Breast epithelium (tissue), 4 donors: ENCODE measurements around the gene TMIGD3. TPM values are rescaled to one million over a fixed set of nuclear protein-coding genes. Genes with fewer than 3 reads are reported as not detected.

ENCODE experiments used
- DNase-seq, 2 donors: peaks; one replicate each; pipeline ENCODE4 v3.0.0-alpha.2; 2019; ENCODE audit warnings: low spot score in 2 of 2
- H3K27ac ChIP-seq, 2 donors: fragments of 200-600 bp; sonication (generic) in 1 of 2; one replicate each; pipeline ENCODE4 v1.5.1; 2016 to 2019; ENCODE audit warnings: mild to moderate bottlenecking in 1 of 2
- H3K27me3 ChIP-seq, 2 donors: fragments of 200-600 bp; sonication (generic) in 1 of 2; one replicate each; pipeline versions ENCODE4 v1.5.1 to v1.6.0; 2017 to 2019; ENCODE audit warnings: control low read depth in 1 of 2, mild to moderate bottlenecking in 1 of 2
- H3K36me3 ChIP-seq: fragments of 200-600 bp; one replicate; pipeline ENCODE4 v1.5.1; 2019
- H3K4me1 ChIP-seq, 2 donors: fragments of 200-600 bp; sonication (generic); one replicate each; pipeline ENCODE4 v1.5.1; 2016 to 2019; ENCODE audit warnings: control low read depth in 1 of 2
- H3K4me3 ChIP-seq, 3 donors: fragments of 200-600 bp; sonication (generic); 1 replicate in 2 of 3; 2 replicates in 1 of 3; pipeline ENCODE4 v1.5.1; 2016 to 2019; ENCODE audit warnings: mild to moderate bottlenecking in 3 of 3, moderate library complexity in 2 of 3
- H3K9me3 ChIP-seq, 2 donors: fragments of 200-600 bp; sonication (generic) in 1 of 2; one replicate each; pipeline ENCODE4 v1.5.1; 2016 to 2019; ENCODE audit warnings: control low read depth in 1 of 2
- POLR2A ChIP-seq: fragments of 450-650 bp; IDR thresholded peaks from one replicate; pipeline ENCODE4 v1.6.1; 2016; ENCODE audit warnings: antibody characterized with exemption, mild to moderate bottlenecking, moderate library complexity
- POLR2AphosphoS5 ChIP-seq, 3 donors: sonication (generic); formaldehyde crosslinking; IDR thresholded peaks; one replicate each; pipeline ENCODE4 v1.6.1; 2017; ENCODE audit warnings: antibody characterized with exemption in 3 of 3
- intact Hi-C: fragments of 100-400 bp; cut with DNase I; formaldehyde crosslinking; loops from one replicate; pipeline ENCODE4 v1.15.1; 2023; ENCODE audit warnings: low total_unique reads
- total RNA-seq, 3 donors: library from RNA; depleted of rRNA; stranded (reverse); fragments of >200 nt; gene quantifications; one replicate each; pipeline ENCODE4 v1.1.0, GENCODE V29; 2016
- TF ChIP-seq, protein P1 (sequence below), 3 donors: fragments of 450-650 bp; IDR thresholded peaks; one replicate each; pipeline ENCODE4 v1.5.1; 2016 to 2017; ENCODE audit warnings: antibody characterized with exemption in 3 of 3, mild to moderate bottlenecking in 3 of 3, moderate library complexity in 3 of 3

The TMIGD3 gene
- total RNA-seq, 3 donors from 2014 or later = 5.9 to 14.6 (median 10.0) TPM

DNA sequence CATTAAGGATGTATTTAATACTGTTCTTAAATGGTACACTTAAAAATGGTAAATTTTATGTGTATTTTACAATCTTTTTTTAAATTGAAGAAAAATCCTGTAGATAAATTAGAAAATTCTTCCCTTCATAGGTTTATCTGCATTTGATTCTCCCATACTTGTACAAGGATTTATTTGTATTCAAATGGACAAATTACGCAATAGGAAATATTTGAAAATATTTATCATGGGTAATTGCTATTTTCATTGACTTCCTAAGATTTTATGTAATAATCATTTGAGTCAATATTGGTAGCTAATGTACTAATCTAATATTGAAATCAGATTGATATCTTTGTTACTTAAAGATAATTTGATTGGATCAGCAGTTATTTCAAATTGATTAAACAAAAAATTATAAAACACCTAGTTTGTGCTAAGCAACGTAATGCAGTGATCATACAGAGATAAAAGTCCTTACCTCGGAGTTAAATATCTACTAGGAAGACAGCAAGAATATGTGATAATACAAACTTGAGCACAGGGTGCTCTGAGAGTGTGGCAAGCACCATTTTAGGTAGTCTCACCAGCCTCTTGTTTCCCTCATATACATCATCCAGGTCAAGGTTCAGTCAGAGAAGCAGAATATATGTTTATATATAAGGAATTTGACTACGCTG lies 40.9 kb downstream of the TMIGD3 start:
- Histone ChIP-seq H3K9me3 (no peaks in the 10 kb centered on the region), H3K27ac (no peak overlapping the region), H3K36me3 (peaks cover 15% of the 10 kb centered on the region), H3K4me1 (no peaks in the 10 kb centered on the region), H3K27me3 (no peaks in the 10 kb centered on the region), H3K4me3 (no peak overlapping the region)
- intact Hi-C loops = no loop called here
- no peak for TF ChIP-seq POLR2AphosphoS5 (IDR thresholded peaks at IDR 0.05)
- no peak for DNase-seq

DNA sequence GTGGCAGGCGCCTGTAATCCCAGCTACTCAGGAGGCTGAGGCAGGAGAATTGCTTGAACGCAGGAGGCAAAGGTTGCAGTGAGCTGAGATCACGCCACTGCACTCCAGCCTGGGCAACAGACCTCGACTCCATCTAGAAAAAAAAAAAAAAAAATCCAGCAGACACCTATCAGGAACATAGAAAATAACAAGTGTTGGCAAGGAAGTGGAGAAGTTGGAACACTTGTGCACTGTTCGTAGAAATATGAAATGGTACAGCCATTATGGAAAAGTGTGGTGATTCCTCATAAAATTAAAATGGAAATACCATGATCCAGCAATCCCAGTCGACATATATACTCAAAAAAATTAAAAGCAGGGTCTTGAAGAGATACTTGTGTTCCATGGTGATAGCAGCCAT lies 41.7 kb downstream of the TMIGD3 start:
- Histone ChIP-seq H3K27ac (no peak overlapping the region), H3K9me3 (no peaks in the 10 kb centered on the region), H3K36me3 (peaks cover 17% of the 10 kb centered on the region), H3K27me3 (no peaks in the 10 kb centered on the region), H3K4me1 (no peaks in the 10 kb centered on the region), H3K4me3 (no peak overlapping the region)
- TF ChIP-seq POLR2A (no peak), POLR2AphosphoS5 (IDR thresholded peaks at IDR 0.05) (no peak)
- TF ChIP-seq, protein P1, sequence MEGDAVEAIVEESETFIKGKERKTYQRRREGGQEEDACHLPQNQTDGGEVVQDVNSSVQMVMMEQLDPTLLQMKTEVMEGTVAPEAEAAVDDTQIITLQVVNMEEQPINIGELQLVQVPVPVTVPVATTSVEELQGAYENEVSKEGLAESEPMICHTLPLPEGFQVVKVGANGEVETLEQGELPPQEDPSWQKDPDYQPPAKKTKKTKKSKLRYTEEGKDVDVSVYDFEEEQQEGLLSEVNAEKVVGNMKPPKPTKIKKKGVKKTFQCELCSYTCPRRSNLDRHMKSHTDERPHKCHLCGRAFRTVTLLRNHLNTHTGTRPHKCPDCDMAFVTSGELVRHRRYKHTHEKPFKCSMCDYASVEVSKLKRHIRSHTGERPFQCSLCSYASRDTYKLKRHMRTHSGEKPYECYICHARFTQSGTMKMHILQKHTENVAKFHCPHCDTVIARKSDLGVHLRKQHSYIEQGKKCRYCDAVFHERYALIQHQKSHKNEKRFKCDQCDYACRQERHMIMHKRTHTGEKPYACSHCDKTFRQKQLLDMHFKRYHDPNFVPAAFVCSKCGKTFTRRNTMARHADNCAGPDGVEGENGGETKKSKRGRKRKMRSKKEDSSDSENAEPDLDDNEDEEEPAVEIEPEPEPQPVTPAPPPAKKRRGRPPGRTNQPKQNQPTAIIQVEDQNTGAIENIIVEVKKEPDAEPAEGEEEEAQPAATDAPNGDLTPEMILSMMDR (IDR thresholded peaks at IDR 0.05) = no peak
- intact Hi-C loops = no loop called here
- DNase-seq = no peak

DNA sequence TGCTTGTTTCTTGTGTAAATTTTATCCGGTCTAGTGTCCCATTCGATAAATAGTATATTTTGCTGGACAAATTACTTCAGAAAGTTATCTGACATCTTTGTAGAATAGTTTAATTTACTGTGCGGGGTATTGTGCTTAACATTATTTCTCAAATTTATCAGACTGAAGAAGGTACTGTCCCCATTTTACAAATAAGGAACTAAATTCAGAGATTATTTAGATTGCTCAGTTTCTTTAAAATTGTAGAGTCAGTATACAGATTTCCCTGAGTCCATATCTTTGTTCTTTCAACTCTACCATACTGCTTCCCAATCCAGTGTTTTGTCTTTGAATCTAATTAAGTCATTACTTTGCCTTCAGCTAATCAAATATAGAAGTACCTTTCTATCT lies 47.8 kb downstream of the TMIGD3 start:
- no peaks in the 10 kb centered on the region for H3K27me3 ChIP-seq
- no peak overlapping the region for H3K4me3 ChIP-seq
- no peak for TF ChIP-seq POLR2AphosphoS5 (IDR thresholded peaks at IDR 0.05)
- TF ChIP-seq, protein P1 (IDR thresholded peaks at IDR 0.05) = no peak
- no peak for TF ChIP-seq POLR2A
- peaks cover 6% of the 10 kb centered on the region for H3K36me3 ChIP-seq
- peaks cover 0 to 11% of the 10 kb centered on the region in 2 donors for H3K4me1 ChIP-seq
- DNase-seq = no peak
- intact Hi-C loops = loop anchor here (1.0 kb wide), 1 partner anchor 9 kb away; no protein-coding TSS in a partner anchor
- H3K27ac ChIP-seq = no peak overlapping the region
- no peaks in the 10 kb centered on the region for H3K9me3 ChIP-seq

DNA sequence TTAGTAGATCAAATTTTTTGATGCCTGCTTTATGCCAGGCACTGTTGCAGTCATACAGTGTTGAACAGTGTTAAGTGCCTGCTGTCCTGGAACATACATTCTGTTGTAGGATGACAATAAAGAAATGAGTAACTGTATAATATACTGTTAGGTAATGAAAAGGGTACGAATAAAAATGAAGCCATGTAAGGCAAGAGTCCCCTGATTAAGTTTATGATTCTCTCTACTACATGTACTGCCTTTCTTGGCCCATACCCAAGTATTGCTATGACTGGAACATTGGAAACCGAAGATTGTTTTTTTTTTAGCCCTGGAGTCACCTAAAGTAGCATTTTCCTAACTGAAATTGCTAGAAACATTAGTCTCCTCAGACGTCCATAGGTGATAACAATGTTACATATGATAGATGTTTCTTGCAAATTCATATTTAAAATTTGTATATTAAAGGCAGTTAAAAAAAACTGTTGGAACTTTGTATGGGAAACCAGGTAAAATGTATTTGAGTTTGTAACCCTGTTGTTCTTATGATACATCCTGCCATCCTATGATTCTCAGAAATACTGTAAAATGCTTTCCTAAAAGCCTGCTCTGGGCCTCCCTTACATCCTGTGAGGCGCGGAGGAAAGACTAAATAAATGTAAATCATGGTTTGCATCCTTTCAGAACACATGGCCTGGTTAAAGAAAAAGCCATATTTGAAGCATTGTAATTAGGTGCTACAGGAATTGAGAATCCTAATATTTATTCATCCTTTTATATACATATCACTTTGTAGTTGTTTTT lies 48.4 kb downstream of the TMIGD3 start:
- Histone ChIP-seq H3K27ac (no peak overlapping the region), H3K27me3 (no peaks in the 10 kb centered on the region), H3K9me3 (no peaks in the 10 kb centered on the region), H3K4me1 (peaks cover 0 to 17% of the 10 kb centered on the region in 2 donors), H3K36me3 (peaks cover 6% of the 10 kb centered on the region), H3K4me3 (no peak overlapping the region)
- intact Hi-C loops = loop anchor here (1.0 kb wide), 1 partner anchor 9 kb away; no protein-coding TSS in a partner anchor
- TF ChIP-seq, protein P1 (IDR thresholded peaks at IDR 0.05) = no peak
- no peak for TF ChIP-seq POLR2AphosphoS5 (IDR thresholded peaks at IDR 0.05)
- TF ChIP-seq POLR2A = no peak
- DNase-seq = no peak

DNA sequence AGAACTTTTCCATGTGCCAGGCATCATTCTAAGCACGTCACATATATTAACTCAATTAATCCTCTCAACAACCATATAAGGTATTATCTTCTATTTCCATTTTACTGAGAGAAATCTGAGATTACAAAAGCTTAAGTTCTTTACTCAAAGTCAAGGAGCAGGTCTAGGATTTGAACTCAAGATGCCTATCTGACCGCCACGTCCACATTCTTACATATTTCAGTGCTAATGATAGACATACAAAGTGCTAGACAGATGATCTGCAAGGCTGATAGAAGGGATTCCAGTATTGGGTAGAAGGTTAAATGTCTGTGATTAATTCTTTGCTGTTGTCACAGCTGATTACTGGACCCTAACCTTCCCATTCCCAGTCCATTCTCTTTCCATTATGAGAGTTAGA lies 49.7 kb downstream of the TMIGD3 start:
- Histone ChIP-seq H3K36me3 (peaks cover 6% of the 10 kb centered on the region), H3K4me3 (no peak overlapping the region), H3K4me1 (peaks cover 0 to 19% of the 10 kb centered on the region in 2 donors), H3K27me3 (no peaks in the 10 kb centered on the region), H3K9me3 (no peaks in the 10 kb centered on the region), H3K27ac (no peak overlapping the region)
- TF ChIP-seq POLR2A (no peak), POLR2AphosphoS5 (IDR thresholded peaks at IDR 0.05) (no peak)
- TF ChIP-seq, protein P1 (IDR thresholded peaks at IDR 0.05) = no peak
- intact Hi-C loops = no loop called here
- DNase-seq = no peak
